CD4-positive, alpha-beta memory T cell (primary cell): ENCODE measurements around the gene PRCC. TPM values are rescaled to one million over a fixed set of nuclear protein-coding genes. Genes with fewer than 3 reads are reported as not detected.

Experiments used
- CTCF ChIA-PET: fragments of 350-600 bp; sonication (Branson Sonifier 250); formaldehyde crosslinking; loops from one replicate; lab custom pipeline; 2021; ENCODE audit warnings: inconsistent platforms; ENCODE audit not compliant: partially characterized antibody; lab: Charles Lee
- POLR2A ChIA-PET: fragments of 350-600 bp; sonication (Branson Sonifier 250); formaldehyde crosslinking; loops from one replicate; lab custom pipeline; 2021; ENCODE audit not compliant: partially characterized antibody; lab: Charles Lee
- DNase-seq, 5 donors: peaks; one replicate each; pipeline versions ENCODE4 v3.0.0 to v3.0.0-alpha.2; 2020 to 2022; ENCODE audit warnings: mixed read lengths in 1 of 5
- H3K27ac ChIP-seq: one replicate; pipeline ENCODE4 v1.7.0; 2013; ENCODE audit warnings: low read depth, low read length
- H3K27me3 ChIP-seq: 2 replicates; pipeline ENCODE4 v1.7.0; 2013; ENCODE audit warnings: mild to moderate bottlenecking, low read length, moderate library complexity; ENCODE audit not compliant: insufficient read depth
- H3K36me3 ChIP-seq: 2 replicates; pipeline ENCODE4 v1.7.0; 2013; ENCODE audit warnings: mild to moderate bottlenecking, low read length, moderate library complexity; ENCODE audit not compliant: insufficient read depth
- H3K4me1 ChIP-seq: 2 replicates; pipeline ENCODE4 v1.7.0; 2013; ENCODE audit warnings: mild to moderate bottlenecking, low read length, moderate library complexity; ENCODE audit not compliant: insufficient read depth
- H3K4me3 ChIP-seq, 2 donors: one replicate each; pipeline ENCODE4 v1.7.0; 2013; ENCODE audit warnings: low read length in 2 of 2, mild to moderate bottlenecking in 1 of 2
- H3K9me3 ChIP-seq, 2 donors: one replicate each; pipeline ENCODE4 v1.7.0; 2013; ENCODE audit warnings: low read length in 2 of 2, control low read depth in 1 of 2; ENCODE audit not compliant: control insufficient read depth in 1 of 2
- H3K27ac Mint-ChIP-seq, 7 donors: one replicate each; pipeline ENCODE4 v1.8.0; 2020 to 2021; ENCODE audit warnings: mixed read lengths in 7 of 7, mild to moderate bottlenecking in 6 of 7, inconsistent platforms in 3 of 7, moderate library complexity in 3 of 7
- H3K27me3 Mint-ChIP-seq, 2 donors: one replicate each; pipeline ENCODE4 v1.8.0; 2020 to 2021; ENCODE audit warnings: mixed read lengths in 2 of 2
- H3K36me3 Mint-ChIP-seq, 2 donors: one replicate each; pipeline ENCODE4 v1.8.0; 2020 to 2021; ENCODE audit warnings: mixed read lengths in 2 of 2, inconsistent platforms in 1 of 2, mild to moderate bottlenecking in 1 of 2
- H3K4me1 Mint-ChIP-seq, 4 donors: one replicate each; pipeline ENCODE4 v1.8.0; 2020 to 2021; ENCODE audit warnings: mixed read lengths in 4 of 4, mild to moderate bottlenecking in 1 of 4
- H3K4me3 Mint-ChIP-seq, 8 donors: one replicate each; pipeline ENCODE4 v1.8.0; 2020 to 2021; ENCODE audit warnings: mixed read lengths in 8 of 8, mild to moderate bottlenecking in 7 of 8, moderate library complexity in 6 of 8, inconsistent platforms in 3 of 8
- H3K9me3 Mint-ChIP-seq, 8 donors: one replicate each; pipeline ENCODE4 v1.8.0; 2020 to 2021; ENCODE audit warnings: mixed read lengths in 8 of 8, mild to moderate bottlenecking in 5 of 8, inconsistent platforms in 3 of 8, moderate library complexity in 1 of 8
- intact Hi-C: fragments of 100-400 bp; cut with micrococcal nuclease; formaldehyde crosslinking; loops from one replicate; pipeline ENCODE4 v1.15.1; 2023
- polyA plus RNA-seq, 2 donors: library from polyadenylated mRNA; unstranded; fragments of 300-500 nt; fragmentation: Illumina TruSeq; gene quantifications; one replicate each; pipeline ENCODE4 v1.2.3, GENCODE V29; 2021
- total RNA-seq, 2 experiments: library from RNA; stranded (reverse); gene quantifications; one replicate each; pipeline ENCODE4 v1.2.3, GENCODE V29; 2021

The PRCC gene
- total and polyA plus RNA-seq, 4 experiments from 2014 or later: 32.8 to 61.3 (median 56.8) TPM

DNA sequence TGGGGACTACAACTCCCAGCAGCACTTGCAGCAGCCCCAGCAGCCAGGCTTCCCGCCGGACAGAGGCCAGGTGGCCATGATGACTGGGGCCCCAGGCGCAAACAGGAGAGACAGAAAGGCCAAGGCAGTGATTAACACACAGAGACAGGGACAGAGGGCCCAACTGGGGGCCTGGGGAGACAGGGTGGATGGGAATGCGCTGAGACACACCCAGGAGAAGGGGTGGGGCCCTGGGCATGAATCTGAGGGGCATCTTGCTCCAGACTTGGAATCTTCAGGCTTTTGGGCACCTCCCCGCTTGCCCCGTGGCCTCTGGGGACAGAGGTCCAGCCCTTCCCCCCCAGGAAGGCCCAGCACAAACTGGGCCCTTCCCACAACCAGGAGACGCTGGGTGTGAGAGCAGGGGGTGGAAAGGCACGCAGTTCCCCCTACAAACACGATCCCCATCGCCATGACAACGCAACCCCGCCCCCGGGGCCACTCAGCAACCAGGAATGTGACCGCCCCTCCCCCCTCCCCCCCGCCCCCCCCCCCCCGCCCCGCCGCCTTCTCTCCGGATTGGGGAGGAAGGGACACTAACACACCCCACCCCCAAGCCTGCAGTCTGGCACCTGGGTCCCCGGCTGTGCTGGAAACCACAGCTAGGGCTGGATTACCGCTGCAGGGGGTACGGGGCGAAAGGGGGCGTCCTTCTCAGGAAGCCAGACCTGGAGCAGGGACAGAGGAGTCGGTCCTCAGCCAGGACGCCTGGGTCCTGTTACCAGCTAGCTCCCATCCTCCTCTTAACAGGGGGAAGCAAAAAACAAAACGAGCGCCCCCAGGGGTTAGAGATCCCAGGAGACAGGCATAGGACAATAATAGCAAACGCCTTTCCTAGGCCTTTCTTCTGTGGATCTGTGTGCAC, 20.4 kb upstream of the PRCC start:
- H3K4me1 ChIP-seq: peaks cover 46% of the 10 kb centered on the region

DNA sequence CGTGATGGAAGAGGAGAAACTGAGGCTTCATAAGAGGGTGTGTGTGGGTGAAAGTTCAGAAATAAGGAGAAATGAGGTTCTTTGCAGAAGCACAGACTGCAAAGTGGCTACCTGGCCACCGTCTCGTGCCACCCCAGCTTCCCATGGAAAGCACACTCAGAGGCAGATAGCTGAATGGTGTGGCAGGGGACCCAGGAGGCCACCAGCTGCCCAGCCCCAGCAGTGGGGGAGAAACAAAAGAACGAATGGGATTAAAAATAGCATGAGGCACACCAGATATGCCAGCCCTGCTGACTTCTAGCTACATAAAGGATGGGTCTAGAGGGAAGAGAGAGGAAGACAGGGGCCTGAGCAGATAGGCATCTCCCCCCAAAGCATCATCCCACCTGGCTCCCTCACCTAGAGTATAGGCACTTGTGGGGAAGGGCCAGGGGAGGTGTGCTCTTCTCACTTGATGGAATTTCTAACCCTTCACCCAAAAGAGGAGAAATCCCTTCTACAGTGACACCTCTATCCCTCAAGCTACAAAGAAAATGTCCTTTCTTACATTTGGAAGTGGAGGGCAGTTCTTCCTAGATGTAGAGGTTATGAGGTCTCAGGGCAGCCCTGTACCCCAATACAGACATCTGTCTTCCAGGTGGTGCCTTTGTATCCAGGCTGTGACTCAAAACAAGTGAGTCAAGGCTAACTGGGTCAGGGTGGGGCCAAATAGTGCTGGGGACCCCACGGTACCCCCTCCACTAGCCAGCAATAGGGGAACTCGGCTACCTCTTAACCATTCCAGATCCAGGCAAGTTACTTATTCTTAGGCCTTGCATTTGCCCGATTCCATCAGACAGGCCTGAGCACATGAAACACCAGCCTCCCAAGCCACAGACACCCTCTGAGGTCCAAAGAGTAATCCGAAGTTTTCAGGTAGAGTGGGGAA, 19.3 kb upstream of the PRCC start:
- H3K27me3 Mint-ChIP-seq: no peaks in the 10 kb centered on the region
- Histone ChIP-seq H3K27me3 (no peaks in the 10 kb centered on the region), H3K4me1 (peaks cover 53% of the 10 kb centered on the region), H3K36me3 (peaks cover 19% of the 10 kb centered on the region), H3K9me3 (no peaks in the 10 kb centered on the region), H3K4me3 (peak overlapping the region; percentile 57 to 74), H3K27ac (peak overlapping the region; percentile 75)
- DNase-seq: peak in 1 of 5 donors; percentile 53
- intact Hi-C loops: no loop called here
- peak overlapping the region; percentile 91 to 98 (median 92) for H3K4me3 Mint-ChIP-seq
- H3K36me3 Mint-ChIP-seq: peaks cover 5 to 36% of the 10 kb centered on the region in 2 donors
- ChIA-PET CTCF (interaction anchor here (0.9 to 1.9 kb wide), 3 partner anchors 20 to 22 kb away, joined by 3 to 8 read pairs (median 7); partner anchors contain the start of genes ISG20L2 and METTL25B), POLR2A (interaction anchor here (0.9 to 3.2 kb wide), 6 partner anchors 9 to 108 kb away, joined by 3 to 28 read pairs (median 3); partner anchors contain the start of genes ISG20L2, METTL25B, PRCC and SH2D2A)
- H3K27ac Mint-ChIP-seq: peak overlapping the region; percentile 87 to 95 (median 94)
- H3K4me1 Mint-ChIP-seq: peaks cover 46 to 72% (median 56%) of the 10 kb centered on the region in 4 donors
- H3K9me3 Mint-ChIP-seq: peaks cover 0 to 1% (median 0%) of the 10 kb centered on the region in 8 donors

More for the DNA sequence above, 20.4 kb upstream of the PRCC start:
- POLR2A ChIA-PET: interaction anchor here (0.9 to 3.2 kb wide), 5 partner anchors 10 to 70 kb away, joined by 3 to 28 read pairs (median 3); partner anchors contain the start of genes ISG20L2, METTL25B, PRCC and SH2D2A
- DNase-seq: peak; percentile 34 to 79 (median 47)
- intact Hi-C loops: no loop called here
- peaks cover 25% of the 10 kb centered on the region for H3K36me3 ChIP-seq
- no peaks in the 10 kb centered on the region for H3K27me3 ChIP-seq
- Mint-ChIP-seq H3K9me3 (peaks cover 0 to 1% (median 0%) of the 10 kb centered on the region in 8 donors), H3K36me3 (peaks cover 8 to 42% of the 10 kb centered on the region in 2 donors), H3K4me1 (peaks cover 42 to 69% (median 50%) of the 10 kb centered on the region in 4 donors), H3K4me3 (peak overlapping the region; percentile 84 to 98 (median 92)), H3K27ac (peak overlapping the region; percentile 87 to 95 (median 94)), H3K27me3 (no peaks in the 10 kb centered on the region)
- peak overlapping the region; percentile 13 to 57 for H3K4me3 ChIP-seq
- no peaks in the 10 kb centered on the region for H3K9me3 ChIP-seq
- peak overlapping the region; percentile 75 for H3K27ac ChIP-seq
- CTCF ChIA-PET: interaction anchor here (0.9 to 2.0 kb wide), 6 partner anchors 19 to 58 kb away, joined by 3 to 10 read pairs (median 6); partner anchors contain the start of genes CRABP2, ISG20L2 and METTL25B

DNA sequence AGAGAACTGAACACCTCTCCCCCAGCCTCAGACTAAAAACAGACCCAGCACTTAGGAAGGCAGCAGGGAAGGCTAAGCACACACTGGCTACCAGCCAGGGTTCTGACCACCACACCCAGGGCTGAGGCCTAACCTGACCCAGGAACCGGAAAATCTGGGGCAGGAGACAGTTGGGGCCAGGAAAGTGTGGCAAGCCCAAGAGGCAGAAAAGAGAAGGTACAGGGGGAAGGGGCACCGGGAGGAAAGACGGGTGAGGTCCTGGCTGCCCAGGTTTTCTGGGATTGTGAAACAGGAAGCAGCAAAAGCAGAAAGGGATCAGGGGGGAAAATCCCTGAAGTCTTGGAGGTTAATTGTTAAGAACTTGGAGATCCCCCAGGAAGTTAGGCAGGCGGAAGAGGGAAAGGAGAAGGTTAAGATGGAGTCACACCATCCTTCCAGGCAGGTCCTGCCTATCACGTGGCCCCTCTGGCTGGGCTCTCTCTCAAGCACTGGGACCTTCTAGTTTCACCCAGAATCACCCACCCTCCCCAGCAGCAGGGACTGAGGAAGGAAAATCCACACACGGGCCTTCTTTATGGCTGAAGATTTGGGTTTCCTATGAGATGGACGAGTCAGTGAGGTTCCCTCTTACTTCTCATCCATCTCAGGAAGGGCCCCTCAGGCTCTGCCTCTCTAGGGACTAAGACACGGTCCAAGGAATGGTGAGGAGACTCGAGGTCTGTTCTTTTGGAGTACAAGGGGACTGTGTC, 18.5 kb upstream of the PRCC start:
- peaks cover 0 to 1% (median 0%) of the 10 kb centered on the region in 8 donors for H3K9me3 Mint-ChIP-seq
- CTCF ChIA-PET: interaction anchor here (1.7 to 3.9 kb wide), 3 partner anchors 21 to 23 kb away, joined by 7 to 34 read pairs (median 8); partner anchors contain the start of genes ISG20L2 and METTL25B
- H3K4me1 Mint-ChIP-seq: peaks cover 46 to 80% (median 57%) of the 10 kb centered on the region in 4 donors
- H3K4me3 Mint-ChIP-seq: peak overlapping the region; percentile 91 to 98 (median 92)
- peaks cover 5 to 29% of the 10 kb centered on the region in 2 donors for H3K36me3 Mint-ChIP-seq
- H3K27me3 Mint-ChIP-seq: no peaks in the 10 kb centered on the region
- Histone ChIP-seq H3K27ac (peak overlapping the region; percentile 75), H3K36me3 (peaks cover 13% of the 10 kb centered on the region), H3K4me1 (peaks cover 56% of the 10 kb centered on the region), H3K27me3 (no peaks in the 10 kb centered on the region), H3K4me3 (peak overlapping the region; percentile 45 to 74), H3K9me3 (no peaks in the 10 kb centered on the region)
- POLR2A ChIA-PET: interaction anchor here (1.1 to 3.2 kb wide), 4 partner anchors 19 to 108 kb away, joined by 3 to 28 read pairs (median 16); partner anchors contain the start of genes ISG20L2, METTL25B and PRCC
- H3K27ac Mint-ChIP-seq: peak overlapping the region; percentile 87 to 95 (median 94)
- intact Hi-C loops: no loop called here
- no peak for DNase-seq

DNA sequence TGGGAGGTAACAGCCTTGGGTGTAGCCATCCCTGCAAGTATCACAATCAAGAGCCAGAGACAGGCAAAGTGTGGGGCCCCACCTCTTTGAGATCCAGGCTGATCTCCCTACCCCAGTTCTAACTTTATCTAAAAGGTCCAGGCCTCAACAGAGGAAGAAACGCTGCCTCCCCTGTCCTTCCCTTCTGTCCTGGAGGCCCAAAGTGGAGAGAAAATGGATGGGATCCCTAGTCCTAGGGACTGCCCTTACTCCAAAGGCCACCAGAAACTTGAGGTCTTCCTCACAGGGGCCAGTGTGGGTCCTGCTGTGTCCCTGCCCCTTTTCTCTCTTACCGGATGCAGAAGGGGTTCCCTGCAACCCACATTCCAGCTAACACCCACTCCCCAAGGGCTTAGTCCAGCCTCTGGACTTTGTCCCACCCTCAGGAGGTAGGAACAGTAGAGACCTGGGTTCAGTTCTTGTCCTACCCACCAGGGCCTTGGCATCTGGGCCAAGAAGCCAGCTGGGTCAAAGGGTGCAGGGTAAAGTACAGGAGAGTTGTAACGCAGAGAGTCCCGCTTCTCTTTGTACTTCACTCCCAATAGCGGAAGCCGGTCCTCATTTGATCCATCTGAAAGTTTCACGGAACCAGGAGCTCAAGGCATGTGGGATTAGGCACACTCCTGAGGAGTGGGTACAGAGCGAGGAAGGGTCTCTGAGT, 17.8 kb upstream of the PRCC start:
- POLR2A ChIA-PET: interaction anchor here (1.1 to 4.3 kb wide), 3 partner anchors 8 to 23 kb away, joined by 4 to 103 read pairs (median 97); partner anchors contain the start of genes MRPL24 and PRCC
- no peaks in the 10 kb centered on the region for H3K27me3 Mint-ChIP-seq
- H3K4me1 Mint-ChIP-seq: peaks cover 46 to 81% (median 58%) of the 10 kb centered on the region in 4 donors
- peak overlapping the region; percentile 91 to 98 (median 92) for H3K4me3 Mint-ChIP-seq
- Histone ChIP-seq H3K9me3 (no peaks in the 10 kb centered on the region), H3K36me3 (peaks cover 10% of the 10 kb centered on the region), H3K4me3 (peak overlapping the region; percentile 45 to 74), H3K27ac (peak overlapping the region; percentile 75), H3K27me3 (no peaks in the 10 kb centered on the region), H3K4me1 (peaks cover 56% of the 10 kb centered on the region)
- H3K36me3 Mint-ChIP-seq: peaks cover 5 to 26% of the 10 kb centered on the region in 2 donors
- intact Hi-C loops: no loop called here
- H3K9me3 Mint-ChIP-seq: peaks cover 0 to 1% (median 0%) of the 10 kb centered on the region in 8 donors
- H3K27ac Mint-ChIP-seq: peak overlapping the region; percentile 87 to 95 (median 94)
- no peak for DNase-seq
- CTCF ChIA-PET: interaction anchor here (3.9 kb wide), 1 partner anchor 23 kb away, joined by 34 read pairs; the partner anchor contains the start of genes ISG20L2 and METTL25B

DNA sequence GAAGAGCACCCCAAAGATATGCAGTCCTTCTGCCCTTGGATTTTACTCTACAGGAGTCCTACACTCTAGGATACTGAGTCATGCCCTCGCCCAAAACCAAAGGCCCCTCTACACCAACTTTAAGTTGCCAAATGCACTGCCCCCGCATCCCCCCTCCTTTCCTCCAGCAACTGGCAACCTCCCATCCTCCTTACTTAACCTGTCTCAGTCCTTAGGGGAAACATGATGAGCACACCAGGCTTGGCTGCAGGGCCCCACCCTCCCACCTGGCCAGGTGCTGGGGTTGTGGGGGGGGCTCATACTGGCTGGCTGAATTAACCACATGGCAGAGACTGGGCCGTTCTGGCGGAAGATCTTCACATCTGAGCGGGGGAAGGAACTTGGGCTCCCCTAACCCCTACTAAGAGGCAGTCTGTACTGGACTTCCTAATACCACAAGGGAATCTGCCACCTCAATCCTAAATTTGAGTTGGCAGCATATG, 17.1 kb upstream of the PRCC start:
- Mint-ChIP-seq H3K36me3 (peaks cover 5 to 20% of the 10 kb centered on the region in 2 donors), H3K27ac (peak overlapping the region; percentile 87 to 95 (median 94)), H3K9me3 (peaks cover 0 to 1% (median 0%) of the 10 kb centered on the region in 8 donors), H3K4me3 (peak overlapping the region; percentile 91 to 98 (median 92)), H3K4me1 (peaks cover 46 to 79% (median 60%) of the 10 kb centered on the region in 4 donors), H3K27me3 (no peaks in the 10 kb centered on the region)
- Histone ChIP-seq H3K4me3 (peak overlapping the region; percentile 45 to 74), H3K4me1 (peaks cover 56% of the 10 kb centered on the region), H3K27ac (peak overlapping the region; percentile 75), H3K27me3 (no peaks in the 10 kb centered on the region), H3K9me3 (no peaks in the 10 kb centered on the region), H3K36me3 (peaks cover 6% of the 10 kb centered on the region)
- intact Hi-C loops: no loop called here
- POLR2A ChIA-PET: interaction anchor here (1.1 to 4.6 kb wide), 6 partner anchors 8 to 44 kb away, joined by 4 to 103 read pairs (median 37); partner anchors contain the start of genes ISG20L2, METTL25B, MRPL24 and PRCC
- CTCF ChIA-PET: interaction anchor here (2.5 to 3.9 kb wide), 2 partner anchors 9 to 23 kb away, joined by 15 to 34 read pairs; partner anchors contain the start of genes ISG20L2, METTL25B and MRPL24
- DNase-seq: peak in 1 of 5 donors; percentile 62
